ENCODE data around the gene KLF7.

Gene KLF7

GRCh38 chr2:207165121-207166038 lies at the start of gene KLF7:
Gene KLF7 (minus strand): TSS chr2:207165948. CDS start chr2:207165568, 380 bp downstream.
- TF ChIP-seq JUND (IDR thresholded peaks at IDR 0.05; ENCODE audit: low read depth) = no peak
- DNase-seq (ENCODE audit: low read depth in 1 of 2, low spot score in 1 of 2) = no peak
- in situ Hi-C loops (cut with HindIII; ENCODE audit: low pct_unique_long_range_greater_than_20kb, low sequenced_read_pairs) = no loop called here

DNA sequence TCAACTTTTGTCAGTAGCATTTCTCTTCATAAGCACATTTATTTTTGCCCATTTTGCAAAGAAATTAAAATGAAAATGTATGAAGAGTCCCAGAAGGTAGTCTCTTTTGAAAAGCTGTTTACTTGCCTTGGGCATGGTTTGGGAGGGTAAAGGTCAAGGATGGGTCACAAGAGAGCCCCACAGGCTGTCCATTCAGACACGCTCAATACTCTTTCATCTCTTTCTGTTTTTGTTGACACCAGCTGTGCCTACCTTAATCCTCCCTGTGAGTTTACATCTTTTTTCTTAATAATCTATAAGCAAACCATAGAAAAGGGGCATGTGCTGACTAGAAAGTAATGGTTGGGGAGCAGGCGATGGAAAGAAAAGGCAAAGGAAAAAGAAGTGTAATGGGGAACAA lies 49.6 kb upstream of the KLF7 start:
- in situ Hi-C loops (cut with HindIII; ENCODE audit: low pct_unique_long_range_greater_than_20kb, low sequenced_read_pairs) = no loop called here
- no peak for DNase-seq (ENCODE audit: low read depth in 1 of 2, low spot score in 1 of 2)

DNA sequence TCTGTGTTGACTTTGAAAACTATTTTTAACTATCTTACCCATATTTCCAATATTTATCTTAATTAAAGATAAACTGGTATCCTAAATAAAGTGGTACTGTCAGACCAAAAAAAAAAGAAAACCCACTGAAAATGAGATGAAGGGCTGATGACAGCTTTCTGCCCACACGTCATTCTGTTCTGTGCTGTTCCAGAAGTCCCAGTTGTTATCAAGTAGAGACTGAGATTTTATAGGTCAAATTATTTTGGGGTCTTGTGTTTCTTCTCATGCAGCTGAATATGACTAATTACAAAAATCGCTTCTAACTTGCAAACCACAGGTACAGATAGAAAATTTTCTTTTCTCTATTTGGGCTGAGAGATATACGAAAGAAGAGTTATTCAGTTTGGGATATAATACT lies 48.7 kb upstream of the KLF7 start:
- in situ Hi-C loops (cut with HindIII; ENCODE audit: low pct_unique_long_range_greater_than_20kb, low sequenced_read_pairs) = no loop called here
- DNase-seq (ENCODE audit: low read depth in 1 of 2, low spot score in 1 of 2) = no peak
- no peak for TF ChIP-seq JUND (IDR thresholded peaks at IDR 0.05; ENCODE audit: low read depth)

More for the DNA sequence above, 49.6 kb upstream of the KLF7 start:
- no peak for TF ChIP-seq JUND (IDR thresholded peaks at IDR 0.05; ENCODE audit: low read depth)

DNA sequence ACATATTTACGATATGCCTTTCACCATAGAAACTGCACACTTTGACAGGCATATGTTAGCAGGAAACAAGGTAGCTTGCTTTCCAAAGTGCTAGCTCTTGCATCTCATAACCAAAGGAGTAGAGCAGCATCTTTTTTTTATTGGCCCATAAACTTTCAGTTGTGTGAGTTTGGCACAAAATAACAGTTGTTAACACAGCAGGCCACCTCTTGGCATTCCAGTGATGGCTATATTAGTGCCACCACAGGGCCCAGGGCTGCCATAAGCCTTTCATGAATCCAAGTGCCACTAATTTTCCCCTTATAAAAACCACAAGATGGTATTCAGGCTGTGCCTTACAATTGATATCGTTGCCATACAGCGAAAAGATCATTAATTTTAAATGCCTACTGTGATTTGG lies 40.3 kb upstream of the KLF7 start:
- no peak for TF ChIP-seq JUND (IDR thresholded peaks at IDR 0.05; ENCODE audit: low read depth)
- in situ Hi-C loops (cut with HindIII; ENCODE audit: low pct_unique_long_range_greater_than_20kb, low sequenced_read_pairs) = no loop called here
- DNase-seq (ENCODE audit: low read depth in 1 of 2, low spot score in 1 of 2) = no peak

- DNase-seq (ENCODE audit: low read depth in 1 of 2, low spot score in 1 of 2) = no peak
- in situ Hi-C loops (cut with HindIII; ENCODE audit: low pct_unique_long_range_greater_than_20kb, low sequenced_read_pairs) = no loop called here
- no peak for TF ChIP-seq JUND (IDR thresholded peaks at IDR 0.05; ENCODE audit: low read depth)
Measured at GRCh38 chr2:207205173-207205957, 39.6 kb upstream of the KLF7 start.

DNA sequence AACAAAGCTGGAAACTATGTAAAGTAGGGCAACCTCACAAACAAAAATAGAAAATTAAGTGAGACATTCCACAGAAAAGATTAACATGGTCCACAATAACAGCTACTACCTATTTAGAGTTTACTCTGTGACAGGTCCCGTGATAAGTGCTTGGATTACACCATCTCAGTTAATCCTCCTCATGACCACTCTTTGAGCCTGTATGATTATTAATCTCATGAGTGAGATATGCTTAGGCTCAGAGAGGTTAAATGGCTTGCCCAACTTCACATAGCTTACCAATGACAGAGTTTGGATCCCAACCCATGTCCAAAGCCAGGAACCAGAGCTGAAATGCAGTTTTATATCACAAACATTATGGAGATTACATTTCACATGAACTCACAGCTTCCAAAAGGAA lies 37.3 kb upstream of the KLF7 start:
- in situ Hi-C loops (cut with HindIII; ENCODE audit: low pct_unique_long_range_greater_than_20kb, low sequenced_read_pairs) = no loop called here

DNA sequence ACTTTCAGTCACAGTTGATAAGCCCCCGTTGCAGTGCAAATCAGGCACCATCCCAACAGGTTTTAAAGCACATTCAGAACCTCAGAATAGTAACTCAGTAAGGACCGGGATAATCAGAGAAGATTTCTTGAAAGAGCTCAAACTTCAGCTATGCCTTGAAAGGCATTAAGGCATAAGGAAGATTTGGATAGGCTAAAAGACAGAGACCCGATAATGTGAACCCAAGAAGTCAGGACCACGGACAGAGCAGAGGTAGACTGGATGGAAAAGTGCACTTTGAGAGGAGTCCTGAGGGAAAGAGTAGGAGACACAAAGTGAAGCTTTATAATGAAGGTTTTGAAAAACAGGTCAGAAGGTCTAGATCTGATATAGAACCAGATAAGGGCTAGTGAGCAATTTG lies 36.9 kb upstream of the KLF7 start:
- in situ Hi-C loops (cut with HindIII; ENCODE audit: low pct_unique_long_range_greater_than_20kb, low sequenced_read_pairs) = no loop called here
- DNase-seq (ENCODE audit: low read depth in 1 of 2, low spot score in 1 of 2) = peak; percentile 11 to 75
- TF ChIP-seq JUND (IDR thresholded peaks at IDR 0.05; ENCODE audit: low read depth) = no peak

More for the DNA sequence above, 37.3 kb upstream of the KLF7 start:
- no peak for DNase-seq (ENCODE audit: low read depth in 1 of 2, low spot score in 1 of 2)
- TF ChIP-seq JUND (IDR thresholded peaks at IDR 0.05; ENCODE audit: low read depth) = no peak

GRCh38 chr2:207201416-207201815 lies 35.7 kb upstream of the KLF7 start:
- in situ Hi-C loops (cut with HindIII; ENCODE audit: low pct_unique_long_range_greater_than_20kb, low sequenced_read_pairs) = no loop called here

GRCh38 chr2:207200136-207200535 lies 34.4 kb upstream of the KLF7 start:
- no peak for DNase-seq (ENCODE audit: low read depth in 1 of 2, low spot score in 1 of 2)
- in situ Hi-C loops (cut with HindIII; ENCODE audit: low pct_unique_long_range_greater_than_20kb, low sequenced_read_pairs) = no loop called here
- TF ChIP-seq JUND (IDR thresholded peaks at IDR 0.05; ENCODE audit: low read depth) = no peak

More at GRCh38 chr2:207201416-207201815, 35.7 kb upstream of the KLF7 start:
- no peak for TF ChIP-seq JUND (IDR thresholded peaks at IDR 0.05; ENCODE audit: low read depth)
- no peak for DNase-seq (ENCODE audit: low read depth in 1 of 2, low spot score in 1 of 2)

DNA sequence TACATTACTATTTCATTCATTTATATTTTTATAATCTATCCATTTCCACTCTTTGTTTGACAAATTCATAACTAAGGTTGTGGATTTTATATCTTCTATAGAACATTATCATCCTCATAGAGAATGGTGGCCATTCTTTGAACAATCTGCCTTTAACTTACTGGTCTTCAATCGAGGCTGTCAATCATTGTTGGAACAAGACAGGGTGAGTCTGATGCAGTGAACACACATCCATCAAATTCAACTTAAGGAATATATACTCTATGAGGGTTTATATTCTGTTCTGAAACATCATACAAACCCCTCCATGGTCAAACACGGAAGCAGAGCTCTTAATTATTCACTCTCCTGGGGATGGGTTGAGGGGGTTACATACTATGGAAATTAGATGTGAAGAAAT lies 28.3 kb upstream of the KLF7 start:
- DNase-seq (ENCODE audit: low read depth in 1 of 2, low spot score in 1 of 2) = no peak
- no peak for TF ChIP-seq JUND (IDR thresholded peaks at IDR 0.05; ENCODE audit: low read depth)

DNA sequence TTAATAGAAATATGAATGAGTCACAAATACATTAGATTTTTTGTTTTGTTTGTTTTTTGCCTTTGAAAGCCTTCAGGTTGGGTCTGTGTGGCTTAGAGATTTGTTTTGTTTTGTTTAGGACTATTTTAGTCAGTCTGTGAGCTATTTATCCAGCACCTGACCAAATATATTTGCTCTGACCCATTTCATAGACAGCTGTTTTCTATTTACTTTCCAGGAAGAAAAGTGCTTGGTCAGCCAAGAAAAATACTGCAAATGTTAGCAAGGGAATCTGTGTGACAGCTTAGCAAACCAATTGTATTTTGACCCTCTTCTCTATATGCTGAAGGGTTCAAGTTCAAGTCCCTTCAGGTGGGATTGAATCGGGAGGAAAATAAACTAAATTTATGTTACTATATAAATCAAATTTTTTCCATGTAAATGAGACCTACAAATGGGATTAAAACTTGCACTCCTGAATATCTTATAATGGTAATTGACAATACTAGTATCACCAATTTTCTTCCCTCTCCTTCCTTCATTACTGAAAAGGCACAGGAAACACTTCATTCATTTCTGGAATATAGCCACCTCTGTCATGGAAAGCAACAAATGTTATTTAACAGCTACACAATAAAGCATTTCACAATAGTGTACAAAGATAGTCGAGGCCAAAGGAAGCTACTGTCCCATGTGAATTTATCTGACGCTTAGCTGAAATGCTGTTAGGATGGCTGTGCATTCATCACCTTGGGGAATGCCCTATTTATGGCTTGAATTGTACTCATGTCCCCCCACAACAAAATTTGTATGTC lies 23.1 kb upstream of the KLF7 start:
- in situ Hi-C loops (cut with HindIII; ENCODE audit: low pct_unique_long_range_greater_than_20kb, low sequenced_read_pairs) = no loop called here
- DNase-seq (ENCODE audit: low read depth in 1 of 2, low spot score in 1 of 2) = peak in 1 of 2 experiments; percentile 49
- no peak for TF ChIP-seq JUND (IDR thresholded peaks at IDR 0.05; ENCODE audit: low read depth)

More for the DNA sequence above, 28.3 kb upstream of the KLF7 start:
- in situ Hi-C loops (cut with HindIII; ENCODE audit: low pct_unique_long_range_greater_than_20kb, low sequenced_read_pairs) = no loop called here

DNA sequence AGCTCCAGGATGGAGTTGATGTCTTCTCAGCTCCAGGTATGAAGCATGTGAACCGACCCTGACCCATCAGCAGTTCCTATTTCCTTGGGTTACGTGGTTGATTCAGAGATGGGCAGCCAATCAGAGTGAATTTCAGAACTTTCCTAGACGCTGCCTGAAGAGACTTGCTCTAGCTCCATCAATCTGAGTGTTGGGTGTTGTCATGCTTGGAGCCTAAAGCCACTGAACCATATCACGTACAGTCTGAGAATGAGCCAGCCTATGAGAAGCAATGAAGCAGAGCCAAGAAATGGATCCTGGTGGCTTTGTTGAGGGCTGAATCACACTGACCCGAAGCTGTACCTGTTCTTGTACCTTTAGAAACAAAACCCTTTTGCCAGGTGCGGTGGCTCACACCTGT lies 19.6 kb upstream of the KLF7 start:
- no peak for DNase-seq (ENCODE audit: low read depth in 1 of 2, low spot score in 1 of 2)
- in situ Hi-C loops (cut with HindIII; ENCODE audit: low pct_unique_long_range_greater_than_20kb, low sequenced_read_pairs) = no loop called here
- no peak for TF ChIP-seq JUND (IDR thresholded peaks at IDR 0.05; ENCODE audit: low read depth)
